Measurements from ENCODE around the gene RPL27. TPM values are rescaled to one million over a fixed set of nuclear protein-coding genes. Genes with fewer than 3 reads are reported as not detected.
A peak's percentile ranks its signal among the peaks of the same experiment; 100 is the strongest.

The RPL27 gene
- total RNA-seq, 1 donor from 2014 or later = 752 TPM

GRCh38 chr17:43003542-43004172, 5.4 kb downstream of the RPL27 start:
- ATAC-seq = no peak
- peak; percentile 51 for DNase-seq
- no peak overlapping the region for H3K27ac ChIP-seq
- no peak overlapping the region for H3K4me3 ChIP-seq
- intact Hi-C loops (cut with DNase I) = no loop called here
- TF ChIP-seq CTCF (IDR thresholded peaks at IDR 0.05) = no peak
- no peaks in the 10 kb centered on the region for H3K9me3 ChIP-seq
- peaks cover 38% of the 10 kb centered on the region for H3K4me1 ChIP-seq
- peaks cover 53% of the 10 kb centered on the region for H3K36me3 ChIP-seq
- H3K27me3 ChIP-seq = no peaks in the 10 kb centered on the region

- peak within 1 kb of the TSS; percentile 89 for H3K27ac ChIP-seq
- intact Hi-C loops (cut with DNase I) = no loop called here
- peaks cover 22% of the 10 kb centered on the region for H3K4me1 ChIP-seq
- DNase-seq (peak; percentile 94), ATAC-seq (peak; percentile 96)
- H3K36me3 ChIP-seq = peaks cover 31% of the 10 kb centered on the region
- H3K9me3 ChIP-seq = no peaks in the 10 kb centered on the region
- TF ChIP-seq CTCF (IDR thresholded peaks at IDR 0.05) = peak; percentile 53
- H3K4me3 ChIP-seq = peak within 1 kb of the TSS; percentile 65
- H3K27me3 ChIP-seq = no peaks in the 10 kb centered on the region
These were observed 8.7 kb downstream of the RPL27 start, which contains the start of gene IFI35 for GRCh38 chr17:43006639-43007551. Gene IFI35, plus strand, starts transcription at chr17:43006784. Its CDS starts 164 bp downstream, at chr17:43006948.

- intact Hi-C loops (cut with DNase I) = no loop called here
- no peak for ATAC-seq
- no peak for DNase-seq
- Histone ChIP-seq H3K36me3 (peaks cover 40% of the 10 kb centered on the region), H3K4me3 (no peak overlapping the region), H3K9me3 (no peaks in the 10 kb centered on the region), H3K4me1 (peaks cover 32% of the 10 kb centered on the region), H3K27ac (no peak overlapping the region), H3K27me3 (no peaks in the 10 kb centered on the region)
- TF ChIP-seq CTCF (IDR thresholded peaks at IDR 0.05) = no peak
These were observed 12.6 kb downstream of the RPL27 start for GRCh38 chr17:43010667-43011308.

- no peak overlapping the region for H3K27ac ChIP-seq
- TF ChIP-seq CTCF (IDR thresholded peaks at IDR 0.05) = no peak
- intact Hi-C loops (cut with DNase I) = no loop called here
- peaks cover 51% of the 10 kb centered on the region for H3K36me3 ChIP-seq
- no peaks in the 10 kb centered on the region for H3K9me3 ChIP-seq
- ATAC-seq (no peak), DNase-seq (no peak)
- H3K4me1 ChIP-seq = peaks cover 33% of the 10 kb centered on the region
- no peak overlapping the region for H3K4me3 ChIP-seq
- H3K27me3 ChIP-seq = no peaks in the 10 kb centered on the region
These were observed 13.7 kb downstream of the RPL27 start for GRCh38 chr17:43011728-43012472.

GRCh38 chr17:43013296-43013695, 15.1 kb downstream of the RPL27 start:
- TF ChIP-seq CTCF (IDR thresholded peaks at IDR 0.05) = no peak
- Histone ChIP-seq H3K27ac (no peak overlapping the region), H3K36me3 (peaks cover 58% of the 10 kb centered on the region), H3K4me1 (peaks cover 27% of the 10 kb centered on the region), H3K4me3 (no peak overlapping the region), H3K27me3 (no peaks in the 10 kb centered on the region), H3K9me3 (no peaks in the 10 kb centered on the region)
- DNase-seq (no peak), ATAC-seq (no peak)
- intact Hi-C loops (cut with DNase I) = no loop called here
